DND-41 (cell line): ENCODE results near the gene RHBDF1.
"Not testable (repeated sequence)": the region's sequence is repeated elsewhere in the genome, so short reads cannot be mapped to it uniquely, and the experiment has no call there.

Experiments
- CTCF ChIP-seq: IDR thresholded peaks from 2 replicates; pipeline ENCODE4 v1.5.1; 2012; ENCODE audit warnings: borderline replicate concordance, low read length, moderate library complexity, mild to moderate bottlenecking; ENCODE audit not compliant: poor library complexity, severe bottlenecking; ENCODE audit errors: extremely low read depth
- EZH2 ChIP-seq: IDR thresholded peaks from 3 replicates; pipeline ENCODE4 v1.6.1; 2012; ENCODE audit warnings: borderline replicate concordance, low read depth, mild to moderate bottlenecking, moderate library complexity, low read length, inconsistent platforms; ENCODE audit not compliant: severe bottlenecking

- not testable (repeated sequence) for TF ChIP-seq CTCF, EZH2
Measured at GRCh38 chr16:17062-17765, 55.2 kb downstream of the RHBDF1 start.
